Uterus (tissue), 4 donors: ENCODE data around the gene EFNA1. TPM values are rescaled to one million over a fixed set of nuclear protein-coding genes. Genes with fewer than 3 reads are reported as not detected.

Experiments used
- DNase-seq, 2 donors: peaks; one replicate each; pipeline ENCODE4 v3.0.0-alpha.2; 2019 to 2020
- H3K27ac ChIP-seq, 2 donors: fragments of 200-600 bp; sonication (generic); 1 replicate in 1 of 2; 2 replicates in 1 of 2; pipeline ENCODE4 v1.5.1; 2016 to 2018
- H3K27me3 ChIP-seq, 2 donors: fragments of 200-600 bp; sonication (generic); one replicate each; pipeline ENCODE4 v1.5.1; 2018 to 2019; ENCODE audit warnings: control low read depth in 1 of 2
- H3K36me3 ChIP-seq, 2 donors: fragments of 200-600 bp; sonication (generic); one replicate each; pipeline ENCODE4 v1.5.1; 2019; ENCODE audit warnings: control low read depth in 1 of 2
- H3K4me1 ChIP-seq, 2 donors: fragments of 200-600 bp; sonication (generic); one replicate each; pipeline ENCODE4 v1.5.1; 2018 to 2019; ENCODE audit warnings: control low read depth in 1 of 2
- H3K4me3 ChIP-seq, 2 donors: fragments of 200-600 bp; sonication (generic); 1 replicate in 1 of 2; 2 replicates in 1 of 2; pipeline ENCODE4 v1.5.1; 2018 to 2019; ENCODE audit warnings: mild to moderate bottlenecking in 1 of 2
- H3K9me3 ChIP-seq, 2 donors: fragments of 200-600 bp; sonication (generic); one replicate each; pipeline ENCODE4 v1.5.1; 2019; ENCODE audit warnings: control low read depth in 1 of 2
- CTCF ChIP-seq, 4 experiments: fragments of 200-600 bp in 2 of 4; fragments of 450-650 bp in 2 of 4; sonication (generic) in 2 of 4; IDR thresholded peaks; one replicate each; pipeline ENCODE4 v1.5.1; 2016 to 2019; ENCODE audit warnings: antibody characterized with exemption in 4 of 4, mild to moderate bottlenecking in 2 of 4, moderate library complexity in 1 of 4
- POLR2A ChIP-seq, 2 donors: fragments of 450-650 bp; IDR thresholded peaks; one replicate each; pipeline ENCODE4 v1.6.1; 2016; ENCODE audit warnings: antibody characterized with exemption in 2 of 2, mild to moderate bottlenecking in 1 of 2, moderate library complexity in 1 of 2
- intact Hi-C: fragments of 100-400 bp; cut with DNase I; formaldehyde crosslinking; loops from one replicate; pipeline ENCODE4 v1.15.1; 2023; ENCODE audit warnings: low total_unique reads
- total RNA-seq, 4 donors: library from RNA; depleted of rRNA in 3 of 4; stranded (reverse); fragments of >200 nt in 3 of 4; gene quantifications; one replicate each; pipeline versions ENCODE4 v1.1.0 to v1.2.4, GENCODE V29; 2014 to 2023
- donor health status: DM: yes; HTN: yes; CAD: no.

The EFNA1 gene
- total RNA-seq, 4 donors from 2014 or later: 22.3 to 58.5 (median 36.5) TPM

- H3K4me3 ChIP-seq: no peak overlapping the region
- peaks cover 0 to under 1% of the 10 kb centered on the region in 2 donors for H3K4me1 ChIP-seq
- peak in 1 of 2 donors; percentile 13 for DNase-seq
- no peaks in the 10 kb centered on the region for H3K27me3 ChIP-seq
- no peaks in the 10 kb centered on the region for H3K9me3 ChIP-seq
- no peak for TF ChIP-seq POLR2A (IDR thresholded peaks at IDR 0.05)
- no peak for TF ChIP-seq CTCF (IDR thresholded peaks at IDR 0.05)
- intact Hi-C loops: loop anchor here (5.0 kb wide), 1 partner anchor 50 kb away; no protein-coding TSS in a partner anchor
- H3K27ac ChIP-seq: no peak overlapping the region
- no peaks in the 10 kb centered on the region for H3K36me3 ChIP-seq
These were observed 49.7 kb downstream of the EFNA1 start for GRCh38 chr1:155177192-155177917.

- no peaks in the 10 kb centered on the region for H3K4me1 ChIP-seq
- intact Hi-C loops: loop anchor here (5.0 kb wide), 1 partner anchor 49 kb away; no protein-coding TSS in a partner anchor
These were observed 50.2 kb downstream of the EFNA1 start for GRCh38 chr1:155177918-155178281.

GRCh38 chr1:155178441-155179111 is 50.9 kb downstream of the EFNA1 start:
- no peaks in the 10 kb centered on the region for H3K27me3 ChIP-seq
- peak in 1 of 2 donors; percentile 26 for DNase-seq
- no peak overlapping the region for H3K4me3 ChIP-seq
- H3K4me1 ChIP-seq: no peaks in the 10 kb centered on the region
- TF ChIP-seq POLR2A (IDR thresholded peaks at IDR 0.05) (no peak), CTCF (IDR thresholded peaks at IDR 0.05) (no peak)
- H3K36me3 ChIP-seq: no peaks in the 10 kb centered on the region
- intact Hi-C loops: loop anchor here (5.0 kb wide), 1 partner anchor 49 kb away; no protein-coding TSS in a partner anchor
- H3K9me3 ChIP-seq: no peaks in the 10 kb centered on the region
- no peak overlapping the region for H3K27ac ChIP-seq

More at GRCh38 chr1:155177918-155178281, 50.2 kb downstream of the EFNA1 start:
- Histone ChIP-seq H3K4me3 (no peak overlapping the region), H3K9me3 (no peaks in the 10 kb centered on the region), H3K36me3 (no peaks in the 10 kb centered on the region), H3K27me3 (no peaks in the 10 kb centered on the region), H3K27ac (no peak overlapping the region)
- TF ChIP-seq CTCF (IDR thresholded peaks at IDR 0.05) (no peak), POLR2A (IDR thresholded peaks at IDR 0.05) (no peak)
- peak in 1 of 2 donors; percentile 11 for DNase-seq

GRCh38 chr1:155179112-155180031 is 51.7 kb downstream of the EFNA1 start:
- Histone ChIP-seq H3K27me3 (no peaks in the 10 kb centered on the region), H3K9me3 (no peaks in the 10 kb centered on the region), H3K36me3 (no peaks in the 10 kb centered on the region), H3K4me1 (no peaks in the 10 kb centered on the region), H3K27ac (no peak overlapping the region), H3K4me3 (no peak overlapping the region)
- intact Hi-C loops: loop anchor here (5.0 kb wide), 1 partner anchor 48 kb away; no protein-coding TSS in a partner anchor
- DNase-seq: peak; percentile 14
- TF ChIP-seq POLR2A (IDR thresholded peaks at IDR 0.05) (no peak), CTCF (IDR thresholded peaks at IDR 0.05) (no peak)
